Osteocyte (in vitro differentiated cells): Measurements from ENCODE around the gene FZD8. TPM values are rescaled to one million over a fixed set of nuclear protein-coding genes. Genes with fewer than 3 reads are reported as not detected.

ENCODE experiments used
- DNase-seq: peaks from one replicate; pipeline ENCODE4 v3.0.0; 2021; ENCODE audit warnings: mixed read lengths; ENCODE audit not compliant: unreplicated experiment; ENCODE audit errors: extremely low spot score
- H3K27ac Mint-ChIP-seq: one replicate; pipeline ENCODE4 v1.8.0; 2021; ENCODE audit warnings: mild to moderate bottlenecking, mixed read lengths; ENCODE audit not compliant: unreplicated experiment
- H3K27me3 Mint-ChIP-seq: one replicate; pipeline ENCODE4 v1.8.0; 2021; ENCODE audit warnings: mixed read lengths; ENCODE audit not compliant: unreplicated experiment
- H3K36me3 Mint-ChIP-seq: one replicate; pipeline ENCODE4 v1.8.0; 2021; ENCODE audit warnings: mixed read lengths; ENCODE audit not compliant: unreplicated experiment
- H3K4me1 Mint-ChIP-seq: one replicate; pipeline ENCODE4 v1.8.0; 2021; ENCODE audit warnings: mixed read lengths; ENCODE audit not compliant: unreplicated experiment
- H3K4me3 Mint-ChIP-seq: one replicate; pipeline ENCODE4 v1.8.0; 2021; ENCODE audit warnings: mild to moderate bottlenecking, moderate library complexity, mixed read lengths; ENCODE audit not compliant: unreplicated experiment
- H3K9me3 Mint-ChIP-seq: one replicate; pipeline ENCODE4 v1.8.0; 2021; ENCODE audit warnings: mixed read lengths; ENCODE audit not compliant: unreplicated experiment
- total RNA-seq: library from RNA; stranded (reverse); gene quantifications from 2 replicates; pipeline ENCODE4 v1.2.1, GENCODE V29; 2021
- TF ChIP-seq, protein P1 (sequence below): fragments of 200-600 bp; sonication (generic); IDR thresholded peaks from 2 replicates; pipeline ENCODE4 v1.5.0; 2021; ENCODE audit warnings: antibody characterized with exemption, mild to moderate bottlenecking, moderate library complexity

Gene FZD8
- total RNA-seq, 1 donor from 2014 or later, result 28.7 TPM

DNA sequence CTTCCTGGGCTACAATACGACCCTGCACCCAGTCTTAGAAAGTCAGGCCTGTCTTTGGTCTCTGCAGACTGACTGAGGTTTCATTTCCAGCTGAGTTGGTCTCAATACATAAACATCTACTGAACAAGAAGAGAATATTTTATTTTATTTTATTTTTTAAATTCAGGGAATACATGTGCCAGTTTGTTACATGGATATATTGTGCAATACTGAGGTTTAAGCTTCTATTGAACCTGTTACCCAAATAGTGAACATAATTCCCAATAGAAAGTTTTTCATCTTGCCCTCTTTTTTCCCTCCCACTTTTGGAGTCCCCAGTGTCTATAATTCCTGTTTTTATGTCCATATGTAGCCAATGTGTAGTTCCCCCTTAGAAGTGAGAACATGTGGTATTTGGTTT is 10.7 kb downstream of the FZD8 start:
- H3K4me3 Mint-ChIP-seq, result no peak overlapping the region
- H3K9me3 Mint-ChIP-seq, result no peaks in the 10 kb centered on the region
- no peaks in the 10 kb centered on the region for H3K27me3 Mint-ChIP-seq
- no peaks in the 10 kb centered on the region for H3K36me3 Mint-ChIP-seq
- peaks cover 15% of the 10 kb centered on the region for H3K4me1 Mint-ChIP-seq
- H3K27ac Mint-ChIP-seq, result no peak overlapping the region
- no peak for DNase-seq
- TF ChIP-seq, protein P1, sequence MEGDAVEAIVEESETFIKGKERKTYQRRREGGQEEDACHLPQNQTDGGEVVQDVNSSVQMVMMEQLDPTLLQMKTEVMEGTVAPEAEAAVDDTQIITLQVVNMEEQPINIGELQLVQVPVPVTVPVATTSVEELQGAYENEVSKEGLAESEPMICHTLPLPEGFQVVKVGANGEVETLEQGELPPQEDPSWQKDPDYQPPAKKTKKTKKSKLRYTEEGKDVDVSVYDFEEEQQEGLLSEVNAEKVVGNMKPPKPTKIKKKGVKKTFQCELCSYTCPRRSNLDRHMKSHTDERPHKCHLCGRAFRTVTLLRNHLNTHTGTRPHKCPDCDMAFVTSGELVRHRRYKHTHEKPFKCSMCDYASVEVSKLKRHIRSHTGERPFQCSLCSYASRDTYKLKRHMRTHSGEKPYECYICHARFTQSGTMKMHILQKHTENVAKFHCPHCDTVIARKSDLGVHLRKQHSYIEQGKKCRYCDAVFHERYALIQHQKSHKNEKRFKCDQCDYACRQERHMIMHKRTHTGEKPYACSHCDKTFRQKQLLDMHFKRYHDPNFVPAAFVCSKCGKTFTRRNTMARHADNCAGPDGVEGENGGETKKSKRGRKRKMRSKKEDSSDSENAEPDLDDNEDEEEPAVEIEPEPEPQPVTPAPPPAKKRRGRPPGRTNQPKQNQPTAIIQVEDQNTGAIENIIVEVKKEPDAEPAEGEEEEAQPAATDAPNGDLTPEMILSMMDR, result no peak

DNA sequence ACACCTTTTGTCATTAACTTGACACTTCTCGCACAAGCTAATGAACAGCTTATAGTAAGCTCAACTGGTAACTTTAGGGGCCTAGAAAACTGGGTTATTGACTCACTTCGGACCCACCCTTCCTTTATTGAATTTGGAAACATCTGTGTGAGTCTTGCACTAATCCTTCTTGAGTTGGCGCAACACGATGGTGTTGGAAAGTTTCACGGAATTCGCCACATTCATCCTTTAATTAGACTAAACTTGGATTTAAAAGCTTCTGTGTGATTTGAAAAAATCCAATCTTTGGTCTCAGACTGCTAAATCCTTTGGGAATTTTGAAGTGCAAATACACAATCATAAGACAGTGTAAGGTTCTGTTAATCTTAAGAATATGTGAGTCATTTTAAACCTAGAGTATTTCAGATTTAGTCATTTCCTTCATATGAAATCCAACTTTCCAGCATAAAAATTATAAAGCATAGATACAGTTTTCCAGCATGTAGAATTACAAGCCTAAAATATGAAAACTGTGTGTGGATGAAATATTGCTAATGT is 15.1 kb downstream of the FZD8 start:
- Mint-ChIP-seq H3K36me3 (no peaks in the 10 kb centered on the region), H3K4me3 (no peak overlapping the region), H3K27ac (no peak overlapping the region), H3K9me3 (no peaks in the 10 kb centered on the region), H3K4me1 (peaks cover 9% of the 10 kb centered on the region), H3K27me3 (no peaks in the 10 kb centered on the region)
- TF ChIP-seq, protein P1, result no peak
- no peak for DNase-seq

DNA sequence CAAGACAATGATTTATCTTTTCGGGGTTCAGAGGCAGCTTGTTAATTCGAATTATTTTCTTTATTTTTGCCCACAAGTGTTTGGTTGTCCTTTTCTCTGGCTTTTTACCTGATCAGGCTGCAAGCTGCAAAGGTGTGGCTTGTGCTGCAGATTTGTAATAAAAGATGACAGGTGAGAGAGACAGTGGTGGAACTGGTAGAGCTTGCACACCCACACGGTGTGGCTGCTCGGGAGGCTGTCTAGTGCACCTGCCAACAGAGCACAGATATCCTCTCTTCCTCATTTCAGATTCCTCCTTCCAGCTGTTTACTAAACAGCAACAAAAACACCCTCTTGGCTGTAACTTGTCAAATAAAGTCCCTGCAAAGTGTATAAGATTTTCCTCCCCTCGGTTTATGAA is 27.8 kb downstream of the FZD8 start:
- no peaks in the 10 kb centered on the region for H3K9me3 Mint-ChIP-seq
- H3K27ac Mint-ChIP-seq, result no peak overlapping the region
- no peaks in the 10 kb centered on the region for H3K4me1 Mint-ChIP-seq
- H3K36me3 Mint-ChIP-seq, result no peaks in the 10 kb centered on the region
- TF ChIP-seq, protein P1, result no peak
- no peak for DNase-seq
- H3K27me3 Mint-ChIP-seq, result peaks cover 34% of the 10 kb centered on the region
- no peak overlapping the region for H3K4me3 Mint-ChIP-seq

DNA sequence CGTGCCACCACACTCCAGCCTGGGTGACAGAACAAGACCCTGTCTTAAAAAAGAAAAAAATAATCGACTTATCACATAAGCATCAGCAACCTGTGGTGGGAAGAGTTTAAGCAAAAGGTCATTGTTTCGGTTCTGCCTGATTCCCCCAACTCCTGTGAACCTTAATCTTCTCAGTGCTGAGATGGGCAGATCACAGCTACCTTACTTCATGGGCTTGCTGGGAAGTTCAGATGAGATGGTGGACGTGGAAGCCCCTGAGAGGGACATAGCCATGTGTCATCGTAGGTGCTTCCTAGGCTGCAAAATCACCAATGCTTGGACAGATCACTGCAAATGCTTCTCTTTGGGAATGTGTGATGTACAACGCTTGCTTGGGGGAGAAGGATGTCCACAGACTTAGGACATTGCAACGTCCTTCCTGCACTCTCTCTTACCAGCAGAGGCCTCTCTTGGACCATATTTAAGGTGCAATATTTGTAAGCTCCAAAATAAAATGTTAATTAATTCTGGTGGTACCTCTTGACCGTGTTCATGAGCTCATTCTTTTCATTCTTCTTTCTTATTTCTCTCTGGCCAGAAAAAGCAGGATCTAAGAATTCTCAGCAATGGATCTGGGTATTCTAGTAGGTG is 28.4 kb downstream of the FZD8 start:
- Mint-ChIP-seq H3K36me3 (no peaks in the 10 kb centered on the region), H3K4me3 (no peak overlapping the region), H3K27me3 (peaks cover 34% of the 10 kb centered on the region), H3K9me3 (no peaks in the 10 kb centered on the region), H3K4me1 (no peaks in the 10 kb centered on the region), H3K27ac (no peak overlapping the region)
- TF ChIP-seq, protein P1, result peak; percentile 64
- DNase-seq, result no peak

DNA sequence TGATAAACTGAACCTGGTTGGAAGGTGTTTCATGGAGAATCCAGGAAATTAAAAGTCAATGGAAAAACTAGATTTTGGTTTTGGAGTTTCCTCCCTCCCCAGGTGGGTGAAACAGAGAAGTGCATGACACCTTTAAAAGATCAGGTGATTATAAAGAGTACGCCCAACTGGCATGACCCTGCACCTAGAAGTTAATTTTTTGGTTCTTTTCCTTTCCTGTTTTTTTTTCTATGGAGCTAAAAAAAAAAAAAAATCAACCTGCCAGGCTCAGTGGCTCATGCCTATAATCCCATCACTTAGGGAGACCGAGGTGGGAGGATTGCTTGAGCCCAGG is 29.0 kb downstream of the FZD8 start:
- TF ChIP-seq, protein P1, result no peak
- Mint-ChIP-seq H3K4me3 (no peak overlapping the region), H3K36me3 (no peaks in the 10 kb centered on the region), H3K9me3 (no peaks in the 10 kb centered on the region), H3K4me1 (no peaks in the 10 kb centered on the region), H3K27me3 (peaks cover 34% of the 10 kb centered on the region), H3K27ac (no peak overlapping the region)
- DNase-seq, result no peak
